T-helper 9 cell (primary cell): ENCODE measurements around the gene TOP1.

Experiments used
- DNase-seq: peaks from one replicate; pipeline ENCODE4 v3.0.0-alpha.2; 2020

Gene TOP1

GRCh38 chr20:41133709-41134361 lies 105.2 kb downstream of the TOP1 start:
- DNase-seq = peak; percentile 41

- no peak for DNase-seq
Measured at GRCh38 chr20:41134362-41135186, 106.0 kb downstream of the TOP1 start.

GRCh38 chr20:41135187-41135887 lies 106.7 kb downstream of the TOP1 start:
- DNase-seq = peak; percentile 55

GRCh38 chr20:41135888-41136679 lies 107.5 kb downstream of the TOP1 start:
- DNase-seq = no peak

- DNase-seq = peak; percentile 78
Measured at GRCh38 chr20:41136680-41137613, 108.3 kb downstream of the TOP1 start, which contains the start of gene PLCG1. TSS of gene PLCG1 (plus strand) at chr20:41137543. CDS start at chr20:41137642, 99 bp downstream.

- DNase-seq = peak; percentile 55
Measured at GRCh38 chr20:41137614-41138474, 109.2 kb downstream of the TOP1 start.

- DNase-seq = no peak
Measured at GRCh38 chr20:41138475-41139226, 110.0 kb downstream of the TOP1 start.

GRCh38 chr20:41139227-41140093 lies 110.8 kb downstream of the TOP1 start:
- no peak for DNase-seq

- no peak for DNase-seq
Measured at GRCh38 chr20:41140226-41141133, 111.9 kb downstream of the TOP1 start.

GRCh38 chr20:41141153-41141815 lies 112.7 kb downstream of the TOP1 start:
- no peak for DNase-seq

- DNase-seq = no peak
Measured at GRCh38 chr20:41142245-41142644, 113.6 kb downstream of the TOP1 start.

- peak; percentile 34 for DNase-seq
Measured at GRCh38 chr20:41142919-41143318, 114.3 kb downstream of the TOP1 start.

GRCh38 chr20:41143354-41143753 lies 114.7 kb downstream of the TOP1 start:
- no peak for DNase-seq

- DNase-seq = no peak
Measured at GRCh38 chr20:41145317-41145716, 116.7 kb downstream of the TOP1 start.

- DNase-seq = no peak
Measured at GRCh38 chr20:41145821-41146620, 117.4 kb downstream of the TOP1 start.

GRCh38 chr20:41147767-41148191 lies 119.2 kb downstream of the TOP1 start:
- DNase-seq = no peak
